ENCODE results near the gene RNF225. TPM values are rescaled to one million over a fixed set of nuclear protein-coding genes. Genes with fewer than 3 reads are reported as not detected.

RNF225 gene
- total and polyA plus RNA-seq, 2 of the 13 experiments (the other 11 are each of a cell fraction or from before 2014, with no cell fraction given) = not detected

- TF ChIP-seq, protein P1, sequence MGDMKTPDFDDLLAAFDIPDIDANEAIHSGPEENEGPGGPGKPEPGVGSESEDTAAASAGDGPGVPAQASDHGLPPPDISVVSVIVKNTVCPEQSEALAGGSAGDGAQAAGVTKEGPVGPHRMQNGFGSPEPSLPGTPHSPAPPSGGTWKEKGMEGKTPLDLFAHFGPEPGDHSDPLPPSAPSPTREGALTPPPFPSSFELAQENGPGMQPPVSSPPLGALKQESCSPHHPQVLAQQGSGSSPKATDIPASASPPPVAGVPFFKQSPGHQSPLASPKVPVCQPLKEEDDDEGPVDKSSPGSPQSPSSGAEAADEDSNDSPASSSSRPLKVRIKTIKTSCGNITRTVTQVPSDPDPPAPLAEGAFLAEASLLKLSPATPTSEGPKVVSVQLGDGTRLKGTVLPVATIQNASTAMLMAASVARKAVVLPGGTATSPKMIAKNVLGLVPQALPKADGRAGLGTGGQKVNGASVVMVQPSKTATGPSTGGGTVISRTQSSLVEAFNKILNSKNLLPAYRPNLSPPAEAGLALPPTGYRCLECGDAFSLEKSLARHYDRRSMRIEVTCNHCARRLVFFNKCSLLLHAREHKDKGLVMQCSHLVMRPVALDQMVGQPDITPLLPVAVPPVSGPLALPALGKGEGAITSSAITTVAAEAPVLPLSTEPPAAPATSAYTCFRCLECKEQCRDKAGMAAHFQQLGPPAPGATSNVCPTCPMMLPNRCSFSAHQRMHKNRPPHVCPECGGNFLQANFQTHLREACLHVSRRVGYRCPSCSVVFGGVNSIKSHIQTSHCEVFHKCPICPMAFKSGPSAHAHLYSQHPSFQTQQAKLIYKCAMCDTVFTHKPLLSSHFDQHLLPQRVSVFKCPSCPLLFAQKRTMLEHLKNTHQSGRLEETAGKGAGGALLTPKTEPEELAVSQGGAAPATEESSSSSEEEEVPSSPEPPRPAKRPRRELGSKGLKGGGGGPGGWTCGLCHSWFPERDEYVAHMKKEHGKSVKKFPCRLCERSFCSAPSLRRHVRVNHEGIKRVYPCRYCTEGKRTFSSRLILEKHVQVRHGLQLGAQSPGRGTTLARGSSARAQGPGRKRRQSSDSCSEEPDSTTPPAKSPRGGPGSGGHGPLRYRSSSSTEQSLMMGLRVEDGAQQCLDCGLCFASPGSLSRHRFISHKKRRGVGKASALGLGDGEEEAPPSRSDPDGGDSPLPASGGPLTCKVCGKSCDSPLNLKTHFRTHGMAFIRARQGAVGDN (CRISPR knock-in tag; IDR thresholded peaks at IDR 0.05) = peak; percentile 55
- TF ChIP-seq ARHGAP35 (CRISPR knock-in tag; IDR thresholded peaks at IDR 0.05; ENCODE audit: borderline replicate concordance) (no peak), HNRNPUL1 (IDR thresholded peaks at IDR 0.05; ENCODE audit: low read depth, low read length) (no peak), ZNF550 (CRISPR knock-in tag; IDR thresholded peaks at IDR 0.05; ENCODE audit: borderline replicate concordance) (no peak), ZNF234 (CRISPR knock-in tag; conservative IDR thresholded peaks at IDR 0.05) (peak; percentile 87), TBX3 (IDR thresholded peaks at IDR 0.05; ENCODE audit: borderline replicate concordance) (0 out of 2 replicates have a peak, but pooled peaks have one; percentile 6), KMT2A (CRISPR knock-in tag; IDR thresholded peaks at IDR 0.05) (peak; percentile 3; the same call in 1 of the 2 replicates), AKAP8 (CRISPR knock-in tag; IDR thresholded peaks at IDR 0.05) (0 out of 2 replicates have a peak, but pooled peaks have one; percentile 20), ZNF235 (CRISPR knock-in tag; IDR thresholded peaks at IDR 0.05; ENCODE audit: borderline replicate concordance) (peak; percentile 74; the same call in 1 of the 2 replicates)
- TF ChIP-seq, protein P2, sequence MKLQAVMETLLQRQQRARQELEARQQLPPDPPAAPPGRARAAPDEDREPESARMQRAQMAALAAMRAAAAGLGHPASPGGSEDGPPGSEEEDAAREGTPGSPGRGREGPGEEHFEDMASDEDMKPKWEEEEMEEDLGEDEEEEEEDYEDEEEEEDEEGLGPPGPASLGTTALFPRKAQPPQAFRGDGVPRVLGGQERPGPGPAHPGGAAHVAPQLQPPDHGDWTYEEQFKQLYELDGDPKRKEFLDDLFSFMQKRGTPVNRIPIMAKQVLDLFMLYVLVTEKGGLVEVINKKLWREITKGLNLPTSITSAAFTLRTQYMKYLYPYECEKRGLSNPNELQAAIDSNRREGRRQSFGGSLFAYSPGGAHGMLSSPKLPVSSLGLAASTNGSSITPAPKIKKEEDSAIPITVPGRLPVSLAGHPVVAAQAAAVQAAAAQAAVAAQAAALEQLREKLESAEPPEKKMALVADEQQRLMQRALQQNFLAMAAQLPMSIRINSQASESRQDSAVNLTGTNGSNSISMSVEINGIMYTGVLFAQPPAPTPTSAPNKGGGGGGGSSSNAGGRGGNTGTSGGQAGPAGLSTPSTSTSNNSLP (IDR thresholded peaks at IDR 0.05; ENCODE audit: low read depth, low read length) = no peak
- TF ChIP-seq, protein P3, sequence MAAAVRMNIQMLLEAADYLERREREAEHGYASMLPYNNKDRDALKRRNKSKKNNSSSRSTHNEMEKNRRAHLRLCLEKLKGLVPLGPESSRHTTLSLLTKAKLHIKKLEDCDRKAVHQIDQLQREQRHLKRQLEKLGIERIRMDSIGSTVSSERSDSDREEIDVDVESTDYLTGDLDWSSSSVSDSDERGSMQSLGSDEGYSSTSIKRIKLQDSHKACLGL (CRISPR knock-in tag; IDR thresholded peaks at IDR 0.05) = peak; percentile 68; the same call in 1 of the 2 replicates
Observed at GRCh38 chr19:58408152-58409009, 12.9 kb downstream of the RNF225 start, which contains the start of gene ZNF584 (continued).
